ENCODE data around the gene HHIPL1. TPM values are rescaled to one million over a fixed set of nuclear protein-coding genes. Genes with fewer than 3 reads are reported as not detected.

HHIPL1 gene
- total RNA-seq, 1 donor from 2014 or later, result 5.9 TPM

DNA sequence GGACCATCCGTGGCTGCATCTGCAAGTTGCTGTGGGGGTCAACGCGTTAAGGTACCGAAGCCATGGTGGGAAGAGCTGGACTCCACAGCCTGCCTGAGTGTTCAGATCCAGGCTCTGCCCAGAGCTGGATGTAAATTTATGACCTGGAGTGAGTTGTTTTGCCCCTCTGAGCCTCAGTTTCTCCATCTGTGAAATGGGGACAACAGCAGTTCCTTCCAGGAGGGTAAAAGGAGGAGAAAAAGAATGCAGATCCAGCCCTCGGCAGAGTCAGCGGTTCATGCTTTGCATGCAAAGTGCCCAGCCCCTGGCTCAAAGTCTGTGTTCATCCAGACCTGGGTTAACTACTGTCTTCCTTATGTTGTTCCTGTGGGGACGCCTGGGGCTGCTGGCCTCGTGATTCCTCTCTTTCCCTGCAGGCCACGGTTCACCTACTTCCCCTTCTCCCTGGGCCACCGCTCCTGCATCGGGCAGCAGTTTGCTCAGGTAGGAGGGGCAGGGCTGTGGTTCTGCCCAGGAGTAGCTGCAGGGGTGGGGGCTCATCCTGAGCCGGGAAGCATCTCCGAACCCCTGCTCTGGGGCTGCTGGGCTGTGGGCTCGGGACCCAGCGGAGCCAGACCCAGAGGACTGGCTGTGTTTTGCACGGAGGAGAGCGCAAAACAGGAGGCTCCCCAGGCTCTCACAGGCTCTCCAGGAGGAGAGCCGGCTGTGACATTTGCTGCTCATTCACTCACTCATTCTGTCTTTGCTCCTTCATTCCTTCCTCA lies 81.0 kb downstream of the HHIPL1 start:
- Histone ChIP-seq H3K27ac (no peak overlapping the region), H3K4me1 (peaks cover 12% of the 10 kb centered on the region), H3K36me3 (no peaks in the 10 kb centered on the region), H3K9me3 (no peaks in the 10 kb centered on the region), H3K27me3 (no peaks in the 10 kb centered on the region), H3K4me3 (no peak overlapping the region)
- DNase-seq (ENCODE audit: extremely low spot score in 2 of 2), result peak in 1 of 2 donors; percentile 44
- no peak for TF ChIP-seq POLR2AphosphoS5 (IDR thresholded peaks at IDR 0.05; ENCODE audit: insufficient read depth in 1 of 2, low read depth in 1 of 2)
- TF ChIP-seq, protein P1, sequence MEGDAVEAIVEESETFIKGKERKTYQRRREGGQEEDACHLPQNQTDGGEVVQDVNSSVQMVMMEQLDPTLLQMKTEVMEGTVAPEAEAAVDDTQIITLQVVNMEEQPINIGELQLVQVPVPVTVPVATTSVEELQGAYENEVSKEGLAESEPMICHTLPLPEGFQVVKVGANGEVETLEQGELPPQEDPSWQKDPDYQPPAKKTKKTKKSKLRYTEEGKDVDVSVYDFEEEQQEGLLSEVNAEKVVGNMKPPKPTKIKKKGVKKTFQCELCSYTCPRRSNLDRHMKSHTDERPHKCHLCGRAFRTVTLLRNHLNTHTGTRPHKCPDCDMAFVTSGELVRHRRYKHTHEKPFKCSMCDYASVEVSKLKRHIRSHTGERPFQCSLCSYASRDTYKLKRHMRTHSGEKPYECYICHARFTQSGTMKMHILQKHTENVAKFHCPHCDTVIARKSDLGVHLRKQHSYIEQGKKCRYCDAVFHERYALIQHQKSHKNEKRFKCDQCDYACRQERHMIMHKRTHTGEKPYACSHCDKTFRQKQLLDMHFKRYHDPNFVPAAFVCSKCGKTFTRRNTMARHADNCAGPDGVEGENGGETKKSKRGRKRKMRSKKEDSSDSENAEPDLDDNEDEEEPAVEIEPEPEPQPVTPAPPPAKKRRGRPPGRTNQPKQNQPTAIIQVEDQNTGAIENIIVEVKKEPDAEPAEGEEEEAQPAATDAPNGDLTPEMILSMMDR (IDR thresholded peaks at IDR 0.05), result no peak
- TF ChIP-seq POLR2A (IDR thresholded peaks at IDR 0.05), result no peak
- intact Hi-C loops (cut with DNase I), result no loop called here

DNA sequence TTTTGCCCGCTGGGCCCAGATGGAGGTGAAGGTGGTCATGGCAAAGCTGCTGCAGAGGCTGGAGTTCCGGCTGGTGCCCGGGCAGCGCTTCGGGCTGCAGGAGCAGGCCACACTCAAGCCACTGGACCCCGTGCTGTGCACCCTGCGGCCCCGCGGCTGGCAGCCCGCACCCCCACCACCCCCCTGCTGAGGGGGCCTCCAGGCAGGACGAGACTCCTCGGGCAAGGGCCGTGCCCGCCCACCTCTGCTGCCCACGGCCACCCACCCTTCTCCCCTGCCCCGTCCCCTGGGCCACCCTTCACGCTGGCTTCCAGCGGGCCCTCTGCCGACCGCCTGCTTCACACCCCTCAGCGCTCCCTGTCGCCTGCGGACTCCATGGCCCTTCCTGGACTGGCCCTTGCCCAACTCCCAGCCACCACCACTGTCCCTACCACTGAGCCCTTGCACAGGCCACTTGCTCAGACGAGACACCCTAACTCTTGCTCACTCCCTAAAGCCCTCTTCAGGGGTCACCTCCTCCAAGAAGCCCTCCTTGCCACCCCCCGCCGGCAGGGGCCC lies 81.7 kb downstream of the HHIPL1 start:
- intact Hi-C loops (cut with DNase I), result no loop called here
- no peaks in the 10 kb centered on the region for H3K36me3 ChIP-seq
- no peak overlapping the region for H3K4me3 ChIP-seq
- TF ChIP-seq POLR2AphosphoS5 (IDR thresholded peaks at IDR 0.05; ENCODE audit: insufficient read depth in 1 of 2, low read depth in 1 of 2), result no peak
- H3K27ac ChIP-seq, result no peak overlapping the region
- no peaks in the 10 kb centered on the region for H3K9me3 ChIP-seq
- peaks cover 18% of the 10 kb centered on the region for H3K4me1 ChIP-seq
- DNase-seq (ENCODE audit: extremely low spot score in 2 of 2), result peak; percentile 69 to 95
- no peaks in the 10 kb centered on the region for H3K27me3 ChIP-seq

DNA sequence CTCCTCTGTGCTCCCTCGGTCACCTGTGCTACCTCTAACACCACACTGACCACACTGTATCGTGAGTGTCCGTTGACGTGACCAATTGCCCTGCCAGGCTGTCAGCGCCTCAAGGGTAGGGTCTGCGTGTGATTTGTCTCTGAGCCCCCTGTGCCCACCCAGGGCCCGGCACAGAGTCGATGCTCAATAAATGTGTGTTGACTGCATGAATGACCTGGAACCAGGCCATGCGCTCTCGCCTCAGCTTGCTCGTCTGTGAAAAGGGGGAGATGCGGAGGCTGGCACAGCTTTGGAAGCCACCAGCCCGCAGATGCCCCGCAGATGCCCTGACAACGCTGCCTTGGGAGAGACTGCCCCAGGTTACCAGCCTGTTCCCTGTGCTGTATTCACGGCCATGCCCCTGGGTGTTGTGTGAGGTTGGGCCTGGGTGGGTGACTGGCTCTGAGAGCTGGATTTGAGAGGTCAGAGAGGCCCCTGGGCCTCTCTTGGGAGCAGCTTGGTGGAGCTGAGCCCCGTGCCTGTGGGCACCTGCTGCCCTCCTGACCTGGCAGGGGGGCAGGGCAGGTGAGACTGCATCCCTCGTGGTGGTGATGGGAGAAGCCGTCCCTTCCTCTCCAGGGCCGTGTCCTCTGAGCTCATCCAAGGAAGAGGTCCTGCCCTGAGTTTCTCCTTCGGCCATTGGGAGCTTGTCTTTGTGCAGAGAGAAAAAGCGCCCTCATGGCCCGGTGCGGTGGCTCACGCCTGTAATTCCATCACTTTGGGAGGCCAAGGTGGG lies 82.4 kb downstream of the HHIPL1 start:
- Histone ChIP-seq H3K36me3 (no peaks in the 10 kb centered on the region), H3K4me3 (no peak overlapping the region), H3K27me3 (no peaks in the 10 kb centered on the region), H3K9me3 (no peaks in the 10 kb centered on the region), H3K4me1 (peaks cover 25% of the 10 kb centered on the region), H3K27ac (no peak overlapping the region)
- peak; percentile 74 to 94 for DNase-seq (ENCODE audit: extremely low spot score in 2 of 2)
- intact Hi-C loops (cut with DNase I), result no loop called here
- TF ChIP-seq POLR2A (IDR thresholded peaks at IDR 0.05) (no peak), POLR2AphosphoS5 (IDR thresholded peaks at IDR 0.05; ENCODE audit: insufficient read depth in 1 of 2, low read depth in 1 of 2) (no peak)
- TF ChIP-seq, protein P1 (IDR thresholded peaks at IDR 0.05), result no peak

DNA sequence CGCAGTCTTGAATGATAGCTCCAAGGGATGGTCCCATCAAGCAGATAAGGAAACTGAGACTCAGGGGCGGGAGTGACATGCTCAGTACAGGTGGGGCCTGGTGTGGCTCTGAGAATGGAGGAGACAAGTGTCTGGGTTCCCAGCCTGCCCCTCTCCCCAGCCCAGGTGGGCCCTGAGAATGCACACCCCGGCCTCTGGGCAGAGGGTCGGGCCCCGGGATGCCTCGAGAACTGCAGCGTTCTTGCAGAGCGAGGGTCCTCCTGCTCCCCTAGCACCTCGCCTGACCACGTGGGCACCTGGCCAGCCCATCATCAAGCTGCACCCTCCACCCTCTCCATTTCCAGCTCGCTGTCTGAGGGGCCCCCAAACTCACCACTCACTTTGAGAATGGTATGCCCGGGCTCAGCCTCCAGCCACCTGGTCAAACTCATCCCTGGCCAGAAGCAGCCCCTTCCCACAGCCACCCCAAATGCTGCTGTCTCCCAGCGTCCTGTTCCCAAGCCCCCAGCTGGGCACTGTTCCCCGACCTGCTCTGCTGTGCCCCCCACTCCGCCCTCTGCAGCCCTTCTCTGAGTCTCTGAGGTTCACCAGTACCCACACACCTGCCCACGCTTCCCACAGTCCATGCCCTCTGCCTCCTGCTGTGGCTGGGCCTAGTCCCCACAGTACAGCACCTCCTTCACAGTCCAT lies 83.4 kb downstream of the HHIPL1 start:
- DNase-seq (ENCODE audit: extremely low spot score in 2 of 2), result peak; percentile 62 to 95
- intact Hi-C loops (cut with DNase I), result no loop called here
- no peak overlapping the region for H3K27ac ChIP-seq

More for the DNA sequence above, 83.4 kb downstream of the HHIPL1 start:
- TF ChIP-seq, protein P1 (IDR thresholded peaks at IDR 0.05), result no peak
- TF ChIP-seq POLR2A (IDR thresholded peaks at IDR 0.05), result no peak
- no peak for TF ChIP-seq POLR2AphosphoS5 (IDR thresholded peaks at IDR 0.05; ENCODE audit: insufficient read depth in 1 of 2, low read depth in 1 of 2)
- Histone ChIP-seq H3K4me3 (no peak overlapping the region), H3K36me3 (no peaks in the 10 kb centered on the region), H3K4me1 (peaks cover 26% of the 10 kb centered on the region), H3K9me3 (no peaks in the 10 kb centered on the region), H3K27me3 (no peaks in the 10 kb centered on the region)
